ENCODE data around the gene PTGS1.
"Not testable (repeated sequence)": the region's sequence is repeated elsewhere in the genome, so short reads cannot be mapped to it uniquely, and the experiment has no call there.

PTGS1 gene

GRCh38 chr9:122397749-122398148, 26.9 kb downstream of the PTGS1 start:
- Histone ChIP-seq H3K27ac (ENCODE audit: low read depth, low read length) (no peak overlapping the region), H2AFZ (ENCODE audit: low read length, unreplicated experiment) (no peak overlapping the region)

GRCh38 chr9:122398371-122398924, 27.6 kb downstream of the PTGS1 start:
- H3K36me3 ChIP-seq (ENCODE audit: insufficient read depth, low read length): no peaks in the 10 kb centered on the region
- no peak overlapping the region for H3K4me3 ChIP-seq (ENCODE audit: low read depth, low read length)
- no peak overlapping the region for H2AFZ ChIP-seq (ENCODE audit: low read length, unreplicated experiment)
- no peaks in the 10 kb centered on the region for H3K79me2 ChIP-seq (ENCODE audit: control insufficient read depth, insufficient read depth, low read length, unreplicated experiment)
- H3K4me1 ChIP-seq (ENCODE audit: control insufficient read depth, insufficient read depth, low read length, unreplicated experiment): peaks cover 40% of the 10 kb centered on the region
- no peak overlapping the region for H3K27ac ChIP-seq (ENCODE audit: low read depth, low read length)
- no peaks in the 10 kb centered on the region for H3K27me3 ChIP-seq (ENCODE audit: insufficient read depth, low read length)

More at GRCh38 chr9:122397749-122398148, 26.9 kb downstream of the PTGS1 start:
- Histone ChIP-seq H3K79me2 (ENCODE audit: control insufficient read depth, insufficient read depth, low read length, unreplicated experiment) (no peaks in the 10 kb centered on the region), H3K4me1 (ENCODE audit: control insufficient read depth, insufficient read depth, low read length, unreplicated experiment) (peaks cover 33% of the 10 kb centered on the region), H3K36me3 (ENCODE audit: insufficient read depth, low read length) (no peaks in the 10 kb centered on the region), H3K27me3 (ENCODE audit: insufficient read depth, low read length) (no peaks in the 10 kb centered on the region), H3K4me3 (ENCODE audit: low read depth, low read length) (no peak overlapping the region)

GRCh38 chr9:122401896-122402295, 31.1 kb downstream of the PTGS1 start:
- no peaks in the 10 kb centered on the region for H3K36me3 ChIP-seq (ENCODE audit: insufficient read depth, low read length)
- peak overlapping the region; percentile 35 for H2AFZ ChIP-seq (ENCODE audit: low read length, unreplicated experiment)
- no peaks in the 10 kb centered on the region for H3K79me2 ChIP-seq (ENCODE audit: control insufficient read depth, insufficient read depth, low read length, unreplicated experiment)
- H3K4me1 ChIP-seq (ENCODE audit: control insufficient read depth, insufficient read depth, low read length, unreplicated experiment): peaks cover 19% of the 10 kb centered on the region
- H3K4me3 ChIP-seq (ENCODE audit: low read depth, low read length): no peak overlapping the region
- no peaks in the 10 kb centered on the region for H3K27me3 ChIP-seq (ENCODE audit: insufficient read depth, low read length)
- H3K27ac ChIP-seq (ENCODE audit: low read depth, low read length): peak overlapping the region; percentile 98

GRCh38 chr9:122402403-122402871, 31.6 kb downstream of the PTGS1 start:
- H3K36me3 ChIP-seq (ENCODE audit: insufficient read depth, low read length): no peaks in the 10 kb centered on the region
- H3K27me3 ChIP-seq (ENCODE audit: insufficient read depth, low read length): no peaks in the 10 kb centered on the region
- H2AFZ ChIP-seq (ENCODE audit: low read length, unreplicated experiment): peak overlapping the region; percentile 72
- peak overlapping the region; percentile 98 for H3K27ac ChIP-seq (ENCODE audit: low read depth, low read length)
- no peaks in the 10 kb centered on the region for H3K79me2 ChIP-seq (ENCODE audit: control insufficient read depth, insufficient read depth, low read length, unreplicated experiment)
- H3K4me1 ChIP-seq (ENCODE audit: control insufficient read depth, insufficient read depth, low read length, unreplicated experiment): peaks cover 18% of the 10 kb centered on the region
- no peak overlapping the region; the same call in 1 of the 2 replicates for H3K4me3 ChIP-seq (ENCODE audit: low read depth, low read length)

GRCh38 chr9:122402874-122403273, 32.0 kb downstream of the PTGS1 start:
- Histone ChIP-seq H3K79me2 (ENCODE audit: control insufficient read depth, insufficient read depth, low read length, unreplicated experiment) (no peaks in the 10 kb centered on the region), H3K27ac (ENCODE audit: low read depth, low read length) (peak overlapping the region; percentile 98), H3K36me3 (ENCODE audit: insufficient read depth, low read length) (no peaks in the 10 kb centered on the region), H3K4me1 (ENCODE audit: control insufficient read depth, insufficient read depth, low read length, unreplicated experiment) (peaks cover 18% of the 10 kb centered on the region), H3K4me3 (ENCODE audit: low read depth, low read length) (no peak overlapping the region; the same call in 1 of the 2 replicates), H2AFZ (ENCODE audit: low read length, unreplicated experiment) (peak overlapping the region; percentile 72), H3K27me3 (ENCODE audit: insufficient read depth, low read length) (no peaks in the 10 kb centered on the region)

GRCh38 chr9:122403381-122404000, 32.7 kb downstream of the PTGS1 start:
- H3K27ac ChIP-seq (ENCODE audit: low read depth, low read length): peak overlapping the region; percentile 98
- peaks cover 18% of the 10 kb centered on the region for H3K4me1 ChIP-seq (ENCODE audit: control insufficient read depth, insufficient read depth, low read length, unreplicated experiment)
- H2AFZ ChIP-seq (ENCODE audit: low read length, unreplicated experiment): peak overlapping the region; percentile 8

GRCh38 chr9:122405304-122406069, 34.7 kb downstream of the PTGS1 start:
- peaks cover 18% of the 10 kb centered on the region for H3K4me1 ChIP-seq (ENCODE audit: control insufficient read depth, insufficient read depth, low read length, unreplicated experiment)
- not testable (repeated sequence) for H3K4me3 ChIP-seq (ENCODE audit: low read depth, low read length); H3K79me2 ChIP-seq (ENCODE audit: control insufficient read depth, insufficient read depth, low read length, unreplicated experiment); H2AFZ ChIP-seq (ENCODE audit: low read length, unreplicated experiment); H3K27ac ChIP-seq (ENCODE audit: low read depth, low read length); H3K27me3 ChIP-seq (ENCODE audit: insufficient read depth, low read length); H3K36me3 ChIP-seq (ENCODE audit: insufficient read depth, low read length)

More at GRCh38 chr9:122403381-122404000, 32.7 kb downstream of the PTGS1 start:
- Histone ChIP-seq H3K79me2 (ENCODE audit: control insufficient read depth, insufficient read depth, low read length, unreplicated experiment) (no peaks in the 10 kb centered on the region), H3K4me3 (ENCODE audit: low read depth, low read length) (no peak overlapping the region), H3K36me3 (ENCODE audit: insufficient read depth, low read length) (no peaks in the 10 kb centered on the region), H3K27me3 (ENCODE audit: insufficient read depth, low read length) (no peaks in the 10 kb centered on the region)

GRCh38 chr9:122406070-122406890, 35.5 kb downstream of the PTGS1 start:
- Histone ChIP-seq H3K79me2 (ENCODE audit: control insufficient read depth, insufficient read depth, low read length, unreplicated experiment) (no peaks in the 10 kb centered on the region), H3K4me1 (ENCODE audit: control insufficient read depth, insufficient read depth, low read length, unreplicated experiment) (peaks cover 18% of the 10 kb centered on the region), H3K4me3 (ENCODE audit: low read depth, low read length) (no peak overlapping the region), H3K27ac (ENCODE audit: low read depth, low read length) (no peak overlapping the region), H3K27me3 (ENCODE audit: insufficient read depth, low read length) (no peaks in the 10 kb centered on the region), H3K36me3 (ENCODE audit: insufficient read depth, low read length) (no peaks in the 10 kb centered on the region), H2AFZ (ENCODE audit: low read length, unreplicated experiment) (no peak overlapping the region)

- not testable (repeated sequence) for H3K27ac ChIP-seq (ENCODE audit: low read depth, low read length); H3K4me3 ChIP-seq (ENCODE audit: low read depth, low read length); H3K36me3 ChIP-seq (ENCODE audit: insufficient read depth, low read length); H3K4me1 ChIP-seq (ENCODE audit: control insufficient read depth, insufficient read depth, low read length, unreplicated experiment); H3K27me3 ChIP-seq (ENCODE audit: insufficient read depth, low read length); H3K79me2 ChIP-seq (ENCODE audit: control insufficient read depth, insufficient read depth, low read length, unreplicated experiment); H2AFZ ChIP-seq (ENCODE audit: low read length, unreplicated experiment)
Measured at GRCh38 chr9:122414108-122414507, 43.3 kb downstream of the PTGS1 start.

- Histone ChIP-seq H3K4me3 (ENCODE audit: low read depth, low read length) (no peak overlapping the region), H3K27ac (ENCODE audit: low read depth, low read length) (no peak overlapping the region), H3K79me2 (ENCODE audit: control insufficient read depth, insufficient read depth, low read length, unreplicated experiment) (no peaks in the 10 kb centered on the region), H3K36me3 (ENCODE audit: insufficient read depth, low read length) (no peaks in the 10 kb centered on the region; the same call in 1 of the 2 replicates), H2AFZ (ENCODE audit: low read length, unreplicated experiment) (no peak overlapping the region), H3K27me3 (ENCODE audit: insufficient read depth, low read length) (no peaks in the 10 kb centered on the region), H3K4me1 (ENCODE audit: control insufficient read depth, insufficient read depth, low read length, unreplicated experiment) (no peaks in the 10 kb centered on the region)
Measured at GRCh38 chr9:122418016-122418415, 47.2 kb downstream of the PTGS1 start.

Data from ACC112 (cell line).